HG03558 (cell line): Measurements from ENCODE around the gene CCDC122.

ENCODE experiments used
- ATAC-seq: cut with Tn5 transposase; IDR thresholded peaks from one replicate; pipeline ENCODE4 v1.9.1; 2021; ENCODE audit warnings: moderate number of reproducible peaks; ENCODE audit not compliant: unreplicated experiment; ENCODE audit errors: extremely low read depth

CCDC122 gene

DNA sequence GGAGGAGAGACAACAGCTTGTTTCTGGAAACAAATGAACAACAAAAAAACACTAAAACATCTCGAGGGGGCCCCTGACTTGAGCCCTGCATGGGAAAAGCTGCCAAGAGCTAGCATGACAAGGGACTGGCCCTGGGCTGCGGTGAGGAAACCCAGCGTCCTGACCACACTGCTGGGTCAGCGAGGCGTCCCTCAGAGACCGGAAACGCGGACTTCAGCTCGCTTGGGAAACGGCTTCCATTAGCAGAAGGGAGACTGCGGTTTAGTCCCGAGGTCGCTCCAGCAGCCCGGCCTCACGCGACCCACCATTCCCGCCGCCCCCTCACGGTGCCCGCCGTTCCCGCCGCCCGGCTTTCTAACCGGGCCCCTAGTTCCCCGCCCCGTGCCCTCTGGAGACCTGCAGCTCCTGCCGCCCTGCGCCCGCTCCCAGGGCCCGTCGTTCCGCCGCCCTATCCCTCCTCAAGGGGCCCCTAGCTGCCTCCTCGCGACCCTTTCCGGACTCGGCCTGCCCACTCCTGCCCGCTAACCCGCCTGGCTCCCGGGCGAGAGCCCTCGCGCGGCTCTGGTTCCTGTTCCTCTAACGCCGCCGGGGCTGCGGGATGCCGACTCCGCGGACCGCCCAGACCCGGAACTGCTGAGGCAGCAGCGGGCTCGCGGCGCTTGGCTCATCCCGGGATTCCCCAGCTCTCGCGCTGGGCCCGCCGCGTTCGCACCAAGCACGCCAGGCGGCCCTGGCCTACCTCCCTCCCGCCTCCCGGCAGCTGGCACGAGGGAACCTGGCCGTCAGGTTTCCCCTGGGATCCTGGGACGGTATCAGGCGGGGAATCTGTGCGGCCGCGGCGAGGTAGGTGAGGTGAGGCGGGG lies at the start of gene CCDC122:
CCDC122 (minus strand) TSS at position 849 of the 863 bp plus-strand sequence. CDS start 10,364 bp downstream, outside the sequence.
- no peak for ATAC-seq

DNA sequence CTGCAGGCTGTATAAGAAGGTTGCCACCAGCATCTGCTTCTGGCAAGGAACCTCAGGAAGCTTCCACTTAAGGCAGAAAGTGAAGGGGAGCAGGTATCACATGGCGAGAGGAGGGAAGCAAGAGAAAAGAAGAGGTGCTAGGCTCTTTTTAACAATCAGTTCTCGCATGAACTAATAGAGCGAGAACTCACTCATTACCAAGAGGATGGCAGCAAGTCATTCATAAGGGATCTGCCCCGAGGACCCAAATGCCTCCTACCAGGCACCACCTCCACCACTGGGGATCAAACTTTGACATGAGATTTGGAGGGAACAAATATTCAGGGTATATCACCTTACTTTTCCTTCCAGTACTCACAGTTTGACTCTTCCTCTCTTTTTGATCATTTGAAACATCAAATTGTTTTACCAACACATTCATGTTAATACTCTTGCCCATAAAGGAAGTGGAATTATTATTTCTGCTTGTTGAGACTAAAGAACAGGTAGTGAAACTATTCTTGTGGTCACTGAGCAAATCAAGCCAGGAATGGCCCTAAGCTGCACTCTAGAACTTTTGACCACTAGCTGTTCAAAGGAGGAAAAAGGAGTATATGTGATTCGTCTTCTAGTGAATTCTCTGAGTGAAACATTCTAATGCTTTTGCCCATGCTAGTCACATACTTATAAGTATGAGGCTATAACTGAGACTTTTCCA lies 45.2 kb upstream of the CCDC122 start:
- ATAC-seq, result no peak

DNA sequence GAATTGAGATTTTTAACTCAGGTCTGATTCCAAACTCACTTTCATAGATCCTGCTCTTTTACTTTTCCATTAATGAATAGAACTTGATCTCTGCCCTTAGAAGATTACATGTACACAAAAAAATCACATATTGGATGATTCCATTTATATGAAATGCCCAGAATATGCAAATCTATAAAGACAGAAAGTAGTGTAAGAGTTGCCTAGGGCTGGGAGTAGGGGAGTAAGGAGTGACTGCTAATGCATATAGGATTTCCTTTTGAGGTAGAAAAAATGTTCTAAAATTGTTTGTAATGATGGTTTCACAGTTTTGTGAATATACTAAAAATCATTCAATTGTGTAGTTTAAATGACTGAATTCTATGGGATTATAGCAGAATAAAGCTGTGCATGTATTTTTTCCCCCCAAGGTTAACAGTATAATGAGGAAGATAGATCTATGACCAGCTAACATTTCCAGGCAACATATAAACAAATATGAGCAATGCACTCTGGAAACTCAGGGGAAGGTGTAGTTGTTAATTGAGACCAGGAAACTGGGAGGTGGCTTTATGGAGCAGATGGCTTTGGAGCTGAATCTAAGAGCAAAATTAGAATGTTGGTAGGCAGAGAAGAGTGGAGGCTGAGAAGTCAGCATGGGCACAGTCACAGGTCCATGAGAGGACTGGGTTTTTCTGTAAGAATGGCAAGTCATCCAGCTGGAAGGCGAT lies 41.6 kb upstream of the CCDC122 start:
- no peak for ATAC-seq

DNA sequence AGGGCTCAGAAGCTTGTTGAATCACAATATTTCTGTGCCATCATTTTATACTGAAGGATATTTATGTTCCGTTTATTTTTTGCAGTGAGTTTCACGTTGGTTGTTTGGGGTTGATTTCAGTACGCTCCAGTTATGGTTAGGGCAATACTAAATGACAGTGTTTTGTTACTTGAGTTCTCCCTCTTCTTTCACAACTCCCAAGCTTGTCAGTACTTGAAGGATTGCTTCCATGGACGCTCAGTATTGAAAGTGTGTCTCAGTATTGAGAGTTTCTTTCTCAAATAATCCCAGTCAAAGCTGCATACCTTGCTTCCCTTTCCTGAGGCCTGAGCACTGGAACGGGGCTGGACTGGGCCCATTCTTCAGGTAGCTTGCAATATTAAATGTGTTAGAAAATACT lies 39.1 kb upstream of the CCDC122 start:
- no peak for ATAC-seq

DNA sequence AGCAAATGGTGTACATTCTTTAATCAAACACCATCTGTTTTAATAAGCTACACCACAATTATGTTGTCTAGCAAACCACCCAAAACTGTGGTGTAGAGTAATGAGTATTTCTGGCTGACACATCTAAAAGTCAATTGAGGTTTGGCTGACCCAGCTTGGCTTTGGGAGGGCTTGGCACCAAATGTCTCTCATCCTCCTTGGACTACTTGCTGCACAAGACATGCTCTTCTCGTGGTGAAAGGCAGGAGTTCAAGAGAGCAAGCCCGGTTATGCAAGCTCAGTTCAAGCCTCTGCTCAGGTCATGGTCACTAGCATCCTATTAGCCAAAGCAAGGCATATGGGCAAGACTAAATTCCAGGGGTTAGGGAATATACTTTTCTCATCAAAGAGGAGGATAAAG lies 37.3 kb upstream of the CCDC122 start:
- no peak for ATAC-seq

DNA sequence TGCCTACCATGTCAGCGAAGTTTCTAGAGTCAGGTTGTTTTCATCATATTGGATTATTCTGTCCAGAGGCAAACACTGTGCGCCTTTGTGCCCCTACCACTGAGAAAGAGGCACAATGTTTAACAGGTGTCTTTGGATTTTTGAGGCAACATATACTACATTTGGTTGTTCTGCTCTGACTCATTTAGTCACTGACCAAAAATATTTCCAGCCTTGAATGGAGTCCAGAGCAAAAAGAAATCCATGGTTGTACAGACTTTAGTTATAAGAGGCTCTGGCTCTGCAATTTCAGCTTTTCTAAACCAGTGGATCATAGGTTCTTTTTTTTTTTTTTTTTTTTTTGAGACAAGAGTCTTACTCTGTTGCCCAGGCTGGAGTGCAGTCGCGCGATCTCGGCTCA lies 35.9 kb upstream of the CCDC122 start:
- ATAC-seq, result no peak

DNA sequence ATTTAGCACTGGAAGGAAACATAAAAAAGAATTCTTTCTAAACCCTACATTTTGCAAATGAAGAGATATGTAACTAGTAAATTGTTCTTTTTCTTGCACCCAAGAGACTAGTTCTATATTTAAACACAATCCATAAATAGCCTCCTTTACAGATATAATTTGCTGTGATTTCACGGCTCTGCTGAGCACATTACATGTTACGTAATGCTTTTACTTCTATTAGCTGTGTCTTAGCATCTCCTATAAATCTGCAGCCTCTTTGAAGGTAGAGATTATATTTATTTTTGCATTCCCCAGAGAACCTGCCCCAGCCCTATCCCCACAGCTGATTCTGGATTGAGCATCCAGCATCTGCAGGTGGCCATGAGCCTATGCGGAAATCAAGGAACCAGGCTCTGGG lies 32.3 kb upstream of the CCDC122 start:
- ATAC-seq, result no peak

DNA sequence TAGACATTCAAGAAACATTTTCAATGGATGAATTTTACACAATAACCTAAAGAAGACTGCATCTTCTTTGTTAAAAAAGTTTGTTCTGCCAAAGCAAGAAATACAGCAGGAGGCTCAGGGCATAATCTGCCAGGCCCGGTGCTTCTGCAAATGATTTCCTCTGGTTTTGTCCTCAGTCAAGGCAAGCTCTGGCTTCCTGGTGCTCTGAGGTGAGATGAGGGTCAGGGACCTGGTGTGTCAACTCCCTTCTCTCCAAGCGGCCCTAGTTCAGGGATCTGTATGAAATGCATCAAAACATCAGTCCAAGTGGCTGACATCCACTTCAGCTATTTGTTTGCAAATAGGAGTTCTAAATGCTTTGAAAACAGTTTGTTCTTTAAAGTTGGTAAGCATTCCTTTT lies 31.7 kb upstream of the CCDC122 start:
- no peak for ATAC-seq

DNA sequence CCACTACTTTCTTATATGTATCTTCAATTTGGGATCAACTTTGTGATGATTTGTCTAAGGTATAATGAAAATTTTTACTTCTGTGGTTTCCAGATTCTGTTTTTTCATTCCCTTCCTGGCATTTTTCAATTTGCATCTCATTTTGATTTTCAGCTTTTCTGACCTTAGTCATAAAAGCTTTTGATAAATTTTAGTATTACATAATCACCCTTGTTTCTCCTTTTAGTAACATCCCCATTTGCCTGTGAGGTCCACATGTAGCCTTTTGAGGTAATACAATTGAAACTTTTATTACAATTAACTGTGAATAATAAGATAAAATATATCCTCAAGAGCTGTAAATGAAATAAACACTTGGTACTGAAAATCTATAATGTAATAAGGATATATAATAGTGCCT lies 31.3 kb upstream of the CCDC122 start:
- ATAC-seq, result no peak

DNA sequence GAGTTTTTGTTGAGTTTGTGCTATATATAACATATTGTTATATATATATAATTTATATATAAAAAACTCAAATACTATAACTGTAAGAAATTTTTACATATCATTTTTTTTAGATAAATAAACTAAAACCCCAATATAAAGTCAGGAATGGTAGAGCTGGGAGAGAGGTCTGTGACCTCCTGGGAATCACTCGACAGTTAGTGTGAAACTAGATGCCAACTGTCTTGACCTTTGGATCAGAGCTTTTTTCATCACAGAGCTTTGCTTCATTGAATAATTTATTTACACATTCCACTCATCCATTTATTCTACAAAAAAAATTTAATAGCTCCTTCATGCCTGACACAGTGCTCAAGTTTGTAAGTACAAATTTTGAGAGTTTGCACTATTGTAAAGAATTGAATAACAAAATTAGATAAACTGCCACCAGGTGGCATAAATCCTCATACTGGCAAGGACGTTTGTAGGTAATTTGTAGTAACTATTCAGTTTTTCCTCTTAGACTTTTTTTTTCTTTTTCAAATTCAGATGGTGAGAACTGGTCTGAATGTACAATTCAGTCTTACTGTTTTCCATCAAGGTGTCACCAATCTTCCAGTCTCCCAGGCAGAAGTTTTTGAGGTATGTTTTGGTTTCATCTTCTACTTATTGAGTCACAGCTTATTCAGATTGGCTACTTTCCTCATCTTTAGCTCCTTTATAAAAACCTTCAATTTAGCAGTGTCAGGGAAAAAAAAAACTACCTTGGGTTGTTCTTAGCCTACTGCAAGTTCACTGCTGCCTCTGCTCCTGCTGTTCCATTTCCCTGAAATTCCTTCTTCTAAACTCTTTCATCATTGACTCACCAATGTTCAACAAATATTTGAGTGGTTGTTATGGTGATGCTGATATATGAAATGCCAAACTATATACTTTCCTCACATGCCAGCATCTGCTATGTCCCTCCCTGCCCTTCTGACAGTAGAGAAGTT lies 28.9 kb upstream of the CCDC122 start:
- no peak for ATAC-seq

DNA sequence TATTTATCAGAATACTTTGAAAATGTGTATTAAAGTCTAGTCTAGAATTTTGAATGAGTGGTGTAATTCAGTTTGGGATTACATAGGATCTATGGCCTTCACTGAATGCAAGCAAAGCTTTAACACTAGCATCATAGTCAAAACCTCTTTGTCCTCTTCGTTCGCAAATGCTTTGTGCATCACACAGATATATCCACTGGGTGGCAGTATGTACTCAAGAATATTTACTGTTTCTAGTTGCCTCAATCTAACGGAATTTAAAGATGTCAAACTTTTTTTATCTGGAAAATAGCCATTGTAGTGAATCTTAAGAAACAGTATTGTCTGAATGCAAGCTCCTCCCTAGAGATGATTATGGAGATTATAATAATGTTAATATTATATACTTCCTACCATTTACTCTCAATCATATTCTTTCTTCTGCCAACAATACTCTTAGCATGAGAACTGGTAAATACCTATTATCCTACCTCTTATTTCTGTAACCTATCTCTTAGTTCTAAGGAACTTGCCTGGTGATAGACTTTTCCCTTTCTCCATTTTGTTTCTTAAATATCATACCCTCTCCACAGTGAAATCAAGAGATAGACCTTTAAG lies 26.0 kb upstream of the CCDC122 start:
- no peak for ATAC-seq

DNA sequence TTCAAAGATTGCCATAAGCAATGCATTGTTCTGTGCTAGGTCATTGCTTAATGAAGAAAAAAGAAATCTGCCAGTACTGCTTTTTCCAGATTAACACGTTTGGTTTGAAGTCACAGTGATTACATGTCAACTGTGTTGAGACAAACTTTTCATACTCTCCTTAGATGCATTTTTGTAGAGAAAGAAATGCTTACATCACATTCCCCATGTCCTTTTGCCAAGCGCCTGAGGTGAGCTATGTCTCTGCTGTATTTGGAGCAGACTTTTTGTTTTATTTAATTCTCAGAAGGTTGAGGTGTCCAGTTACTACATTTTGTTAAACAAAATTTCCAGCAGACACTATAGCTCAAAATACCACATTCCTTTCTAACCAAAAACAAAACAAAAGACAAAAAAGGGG lies 16.4 kb upstream of the CCDC122 start:
- no peak for ATAC-seq

DNA sequence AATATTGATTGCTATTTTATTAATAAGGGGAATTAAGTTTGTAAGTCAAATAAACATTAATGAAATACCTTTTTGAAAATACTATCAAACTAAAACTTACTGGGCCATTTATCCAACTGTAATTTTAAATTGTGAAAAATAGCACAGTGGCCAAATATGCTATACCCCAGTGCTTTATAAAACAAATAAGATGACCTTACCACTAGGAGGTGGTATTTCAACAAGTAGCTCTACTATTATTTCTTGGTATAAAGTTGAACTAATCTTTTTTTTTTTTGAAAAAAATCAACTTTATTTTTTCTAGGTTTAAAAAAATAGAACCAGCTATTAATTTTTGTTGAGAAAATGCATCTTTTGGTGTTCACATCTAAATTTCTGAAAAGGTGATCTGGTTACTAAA lies 14.9 kb upstream of the CCDC122 start:
- ATAC-seq, result no peak

DNA sequence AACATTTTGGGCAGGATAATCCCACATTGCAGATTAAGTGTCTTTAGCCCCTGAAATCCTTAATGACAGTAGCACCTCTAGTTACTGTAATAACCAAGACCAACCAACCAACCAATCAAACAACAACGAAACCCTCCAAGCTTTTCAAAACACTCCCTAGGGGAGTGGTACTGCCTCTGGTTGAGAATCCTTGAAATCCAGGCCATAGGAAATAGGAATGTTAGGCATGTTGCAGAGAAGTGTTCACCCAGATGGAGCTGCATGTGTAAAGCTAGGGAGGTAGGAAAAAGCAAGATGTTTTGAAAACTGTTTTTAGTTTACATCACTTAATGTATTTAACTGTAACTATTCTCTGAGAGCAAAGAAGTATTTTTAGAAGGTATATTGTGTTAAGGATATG lies 4.7 kb upstream of the CCDC122 start:
- no peak for ATAC-seq

DNA sequence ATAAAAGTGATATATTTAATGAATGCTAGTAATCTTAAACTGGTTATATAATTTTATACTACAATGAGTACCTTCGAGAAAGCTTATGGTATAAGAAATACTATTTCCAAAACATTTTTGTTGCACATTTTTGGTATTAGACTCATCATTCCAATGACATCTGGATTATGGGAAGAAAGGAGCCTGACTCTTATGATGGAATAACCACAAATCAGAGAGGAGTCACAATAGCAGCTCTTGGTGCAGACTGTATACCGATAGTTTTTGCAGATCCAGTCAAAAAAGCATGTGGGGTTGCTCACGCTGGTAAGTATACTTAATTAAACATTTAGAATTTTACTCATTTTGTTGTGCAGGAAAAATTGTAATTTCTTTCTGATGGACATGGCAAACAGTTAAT lies 4.1 kb upstream of the CCDC122 start:
- no peak for ATAC-seq

DNA sequence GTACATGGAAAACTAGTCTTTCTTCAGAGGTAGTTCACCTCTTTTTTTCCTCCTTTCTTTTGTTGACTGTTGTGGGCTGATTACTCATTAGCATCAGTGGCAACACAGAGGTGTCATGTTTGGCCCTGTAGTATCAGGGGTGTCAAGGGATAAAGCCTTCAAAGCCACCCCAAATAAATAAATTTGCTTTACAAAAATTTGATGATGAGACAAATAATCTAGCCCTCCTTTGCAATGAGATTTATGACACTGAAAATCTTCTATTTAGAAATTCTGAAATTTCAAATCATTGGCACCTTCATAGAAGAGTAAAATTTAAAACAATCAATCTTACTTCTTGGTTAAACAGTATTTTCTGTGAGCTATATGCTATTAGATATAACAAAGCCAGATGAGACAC lies 2.0 kb upstream of the CCDC122 start:
- ATAC-seq, result no peak

DNA sequence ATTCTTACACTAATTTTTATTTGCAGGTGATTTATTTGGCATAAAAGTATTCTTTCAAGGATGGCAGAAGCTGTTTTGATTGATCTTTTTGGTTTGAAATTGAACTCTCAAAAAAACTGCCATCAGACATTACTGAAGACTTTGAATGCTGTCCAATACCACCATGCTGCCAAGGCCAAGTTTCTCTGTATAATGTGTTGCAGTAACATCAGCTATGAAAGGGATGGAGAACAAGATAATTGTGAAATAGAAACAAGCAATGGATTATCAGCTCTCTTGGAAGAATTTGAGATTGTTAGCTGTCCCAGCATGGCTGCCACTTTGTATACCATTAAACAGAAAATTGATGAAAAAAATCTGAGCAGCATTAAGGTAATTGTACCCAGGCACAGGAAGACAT lies 1.4 kb upstream of the CCDC122 start:
- no peak for ATAC-seq

DNA sequence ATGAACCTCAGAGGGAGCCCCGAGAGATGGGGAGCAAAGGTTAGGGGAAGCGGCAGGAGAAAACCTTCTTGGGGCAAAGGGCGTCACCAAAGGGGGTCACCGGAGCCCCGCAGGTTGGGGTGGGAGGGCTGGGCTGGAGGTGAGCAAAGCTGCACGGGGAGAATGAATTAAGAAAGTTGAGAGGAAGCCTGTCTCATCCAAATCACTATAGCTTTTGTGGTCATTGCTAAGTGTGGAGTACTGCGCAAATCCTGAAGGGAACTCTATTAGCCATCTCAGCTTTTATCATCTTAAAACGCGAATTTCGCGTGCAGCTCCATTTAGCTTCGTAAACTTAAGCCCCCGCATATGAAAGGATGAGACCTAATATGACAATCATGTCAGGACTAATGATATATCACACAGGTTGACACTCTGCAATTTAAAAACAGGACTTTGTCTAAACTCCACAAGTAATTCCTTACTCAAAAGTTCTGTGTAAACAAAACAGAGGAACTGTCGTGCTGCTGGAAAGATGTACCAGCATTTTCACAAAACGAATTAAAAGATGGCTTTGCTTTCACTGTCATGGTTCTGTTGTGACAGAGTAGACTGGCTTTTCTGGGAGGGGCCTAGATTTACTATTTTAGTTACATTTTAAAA lies 795 bp upstream of the CCDC122 start:
- no peak for ATAC-seq

DNA sequence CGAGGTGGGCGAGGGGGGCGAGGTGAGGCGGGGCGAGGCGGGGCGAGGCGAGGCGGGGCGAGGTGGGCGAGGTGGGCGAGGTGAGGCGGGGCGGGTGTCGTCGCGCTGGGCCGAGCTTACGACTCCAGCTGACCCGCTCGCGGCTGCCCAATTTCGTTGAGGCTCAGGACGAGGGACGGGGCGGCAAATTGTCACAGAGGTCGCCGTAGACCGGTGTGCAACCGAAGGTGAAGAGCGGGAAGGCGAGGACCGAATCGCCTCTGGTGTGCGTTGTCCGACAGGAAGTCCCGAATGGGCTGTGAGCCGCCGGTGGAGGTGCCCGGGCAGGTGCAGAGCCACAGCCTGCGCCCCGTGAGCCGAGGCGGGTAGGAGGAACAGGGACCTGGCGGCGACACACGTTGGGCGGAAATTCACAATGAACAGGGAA lies 228 bp upstream of the CCDC122 start, which contains the start of gene LACC1:
LACC1 (plus strand) TSS at position 150 of the 427 bp plus-strand sequence. CDS start 1,082 bp downstream, outside the sequence.
- ATAC-seq, result no peak
